HEK293 (cell line): ENCODE measurements around the gene ITGB8.

Source experiments
- BCL11A ChIP-seq: fragments of 450-650 bp; formaldehyde crosslinking; IDR thresholded peaks from 2 replicates; pipeline ENCODE4 v1.5.1; 2016; ENCODE audit warnings: low read depth, missing biosample characterization, missing genetic modification characterization
- CTCF ChIP-seq: fragments of 450-650 bp; formaldehyde crosslinking; IDR thresholded peaks from 2 replicates; pipeline ENCODE4 v1.5.1; 2016; ENCODE audit warnings: missing biosample characterization, missing genetic modification characterization
- KLF1 ChIP-seq: fragments of 450-650 bp; formaldehyde crosslinking; IDR thresholded peaks from 2 replicates; pipeline ENCODE4 v1.5.1; 2016; ENCODE audit warnings: missing biosample characterization, missing genetic modification characterization
- PRDM10 ChIP-seq: fragments of 450-650 bp; formaldehyde crosslinking; IDR thresholded peaks from 2 replicates; pipeline ENCODE4 v1.5.1; 2016; ENCODE audit warnings: missing biosample characterization, missing genetic modification characterization
- REST ChIP-seq: fragments of 450-650 bp; formaldehyde crosslinking; IDR thresholded peaks from 2 replicates; pipeline ENCODE4 v1.5.1; 2016; ENCODE audit warnings: missing biosample characterization, missing genetic modification characterization
- SETDB1 ChIP-seq: IDR thresholded peaks from one replicate; pipeline ENCODE4 v1.6.1; 2017; ENCODE audit warnings: mild to moderate bottlenecking, low read length, moderate library complexity, mixed read lengths; ENCODE audit not compliant: insufficient read length
- ZNF274 ChIP-seq, 2 experiments: fragments of 200-500 bp in 1 of 2; fragments of 450-650 bp in 1 of 2; sonication (Bioruptor generic) in 1 of 2; formaldehyde crosslinking in 1 of 2; IDR thresholded peaks; 2 replicates each; pipeline versions ENCODE4 v1.5.1 to v1.6.1; 2014 to 2016; ENCODE audit warnings: borderline replicate concordance in 1 of 2, inconsistent platforms in 1 of 2, low read length in 1 of 2, missing biosample characterization in 1 of 2, missing genetic modification characterization in 1 of 2
- ZNF580 ChIP-seq: fragments of 450-650 bp; formaldehyde crosslinking; IDR thresholded peaks from 2 replicates; pipeline ENCODE4 v1.5.1; 2016; ENCODE audit warnings: missing biosample characterization, missing genetic modification characterization

- TF ChIP-seq ZNF580 (tag by site-specific recombination), result no peak
- no peak for TF ChIP-seq SETDB1
- no peak for TF ChIP-seq CTCF (tag by site-specific recombination)
- no peak for TF ChIP-seq BCL11A
- TF ChIP-seq REST (tag by site-specific recombination), result no peak
- TF ChIP-seq PRDM10 (tag by site-specific recombination), result no peak
- no peak for TF ChIP-seq KLF1 (tag by site-specific recombination)
- TF ChIP-seq ZNF274 (IDR thresholded peaks at IDR 0.05; ENCODE audit: low read length), result no peak
- TF ChIP-seq ZNF274 (tag by site-specific recombination; IDR thresholded peaks at IDR 0.05; ENCODE audit: borderline replicate concordance), result no peak
These were observed 134.2 kb downstream of the ITGB8 start for GRCh38 chr7:20464891-20465290.
